Uterus (tissue), 4 donors: ENCODE data around the gene CDH16. TPM values are rescaled to one million over a fixed set of nuclear protein-coding genes. Genes with fewer than 3 reads are reported as not detected.
"Not testable (repeated sequence)": the region's sequence is repeated elsewhere in the genome, so short reads cannot be mapped to it uniquely, and the experiment has no call there.

Experiments used
- DNase-seq, 2 donors: peaks; one replicate each; pipeline ENCODE4 v3.0.0-alpha.2; 2019 to 2020
- H3K27ac ChIP-seq, 2 donors: fragments of 200-600 bp; sonication (generic); 1 replicate in 1 of 2; 2 replicates in 1 of 2; pipeline ENCODE4 v1.5.1; 2016 to 2018
- H3K27me3 ChIP-seq, 2 donors: fragments of 200-600 bp; sonication (generic); one replicate each; pipeline ENCODE4 v1.5.1; 2018 to 2019; ENCODE audit warnings: control low read depth in 1 of 2
- H3K36me3 ChIP-seq, 2 donors: fragments of 200-600 bp; sonication (generic); one replicate each; pipeline ENCODE4 v1.5.1; 2019; ENCODE audit warnings: control low read depth in 1 of 2
- H3K4me1 ChIP-seq, 2 donors: fragments of 200-600 bp; sonication (generic); one replicate each; pipeline ENCODE4 v1.5.1; 2018 to 2019; ENCODE audit warnings: control low read depth in 1 of 2
- H3K4me3 ChIP-seq, 2 donors: fragments of 200-600 bp; sonication (generic); 1 replicate in 1 of 2; 2 replicates in 1 of 2; pipeline ENCODE4 v1.5.1; 2018 to 2019; ENCODE audit warnings: mild to moderate bottlenecking in 1 of 2
- H3K9me3 ChIP-seq, 2 donors: fragments of 200-600 bp; sonication (generic); one replicate each; pipeline ENCODE4 v1.5.1; 2019; ENCODE audit warnings: control low read depth in 1 of 2
- CTCF ChIP-seq, 4 experiments: fragments of 200-600 bp in 2 of 4; fragments of 450-650 bp in 2 of 4; sonication (generic) in 2 of 4; IDR thresholded peaks; one replicate each; pipeline ENCODE4 v1.5.1; 2016 to 2019; ENCODE audit warnings: antibody characterized with exemption in 4 of 4, mild to moderate bottlenecking in 2 of 4, moderate library complexity in 1 of 4
- POLR2A ChIP-seq, 2 donors: fragments of 450-650 bp; IDR thresholded peaks; one replicate each; pipeline ENCODE4 v1.6.1; 2016; ENCODE audit warnings: antibody characterized with exemption in 2 of 2, mild to moderate bottlenecking in 1 of 2, moderate library complexity in 1 of 2
- intact Hi-C: fragments of 100-400 bp; cut with DNase I; formaldehyde crosslinking; loops from one replicate; pipeline ENCODE4 v1.15.1; 2023; ENCODE audit warnings: low total_unique reads
- total RNA-seq, 4 donors: library from RNA; depleted of rRNA in 3 of 4; stranded (reverse); fragments of >200 nt in 3 of 4; gene quantifications; one replicate each; pipeline versions ENCODE4 v1.1.0 to v1.2.4, GENCODE V29; 2014 to 2023
- donor health status: DM: yes; HTN: yes; CAD: no.

CDH16 gene
- total RNA-seq, 4 donors from 2014 or later: 12.6 TPM; not detected in 3

GRCh38 chr16:66871840-66872239 lies 46.8 kb downstream of the CDH16 start:
- H3K4me3 ChIP-seq: no peak overlapping the region
- TF ChIP-seq CTCF (IDR thresholded peaks at IDR 0.05): no peak
- no peak for TF ChIP-seq POLR2A (IDR thresholded peaks at IDR 0.05)

DNA sequence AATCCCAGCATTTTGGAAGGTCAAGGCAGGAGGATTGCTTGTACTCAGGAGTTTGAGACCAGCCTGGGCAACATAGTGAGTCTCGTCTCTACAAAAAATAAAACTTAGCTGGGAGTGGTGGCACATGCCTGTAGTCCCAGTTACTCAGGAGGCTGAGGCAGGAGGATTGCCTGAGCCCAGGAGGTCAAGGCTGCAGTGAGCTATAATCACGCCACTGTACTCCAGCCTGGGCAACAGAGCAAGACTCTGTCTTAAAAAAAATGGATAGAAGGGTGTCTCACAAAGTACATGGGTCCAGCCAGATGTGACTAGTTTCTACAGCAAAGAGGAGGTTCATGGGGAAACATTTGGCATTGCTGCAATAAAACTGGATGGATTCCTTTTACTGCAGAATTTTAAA lies 47.3 kb downstream of the CDH16 start:
- H3K27me3 ChIP-seq, H3K4me1 ChIP-seq, DNase-seq, intact Hi-C loops, H3K27ac ChIP-seq, H3K36me3 ChIP-seq, H3K9me3 ChIP-seq, H3K4me3 ChIP-seq: not testable (repeated sequence)

More at GRCh38 chr16:66871840-66872239, 46.8 kb downstream of the CDH16 start:
- H3K9me3 ChIP-seq: no peaks in the 10 kb centered on the region
- no peaks in the 10 kb centered on the region for H3K36me3 ChIP-seq
- DNase-seq: no peak
- H3K27ac ChIP-seq: no peak overlapping the region
- intact Hi-C loops: no loop called here
- H3K27me3 ChIP-seq: no peaks in the 10 kb centered on the region
- H3K4me1 ChIP-seq: peaks cover 0 to 4% of the 10 kb centered on the region in 2 donors

DNA sequence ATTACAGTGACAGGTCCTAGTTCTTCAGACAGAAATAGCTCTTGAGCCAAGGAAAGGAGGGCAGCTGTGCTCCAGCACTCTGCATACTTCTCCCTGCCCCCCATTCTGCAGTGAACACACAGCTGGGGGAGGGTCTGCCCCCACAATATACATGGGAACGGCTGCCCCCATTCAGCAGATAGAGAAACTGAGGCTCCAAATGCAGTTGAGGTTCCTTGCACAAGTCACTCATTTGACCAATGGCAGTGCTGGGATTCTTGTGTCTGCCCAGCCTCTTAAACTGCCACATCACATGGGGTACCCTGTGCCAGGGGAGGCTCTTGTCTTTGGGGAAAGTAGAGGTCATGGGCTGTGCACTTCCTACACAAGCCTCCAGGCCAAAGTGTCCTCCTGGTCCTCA lies 49.3 kb downstream of the CDH16 start:
- Histone ChIP-seq H3K27me3 (no peaks in the 10 kb centered on the region), H3K9me3 (no peaks in the 10 kb centered on the region), H3K36me3 (no peaks in the 10 kb centered on the region), H3K27ac (no peak overlapping the region), H3K4me1 (peaks cover 0 to 4% of the 10 kb centered on the region in 2 donors), H3K4me3 (no peak overlapping the region)
- intact Hi-C loops: no loop called here
- no peak for TF ChIP-seq POLR2A (IDR thresholded peaks at IDR 0.05)
- TF ChIP-seq CTCF (IDR thresholded peaks at IDR 0.05): no peak
- no peak for DNase-seq

GRCh38 chr16:66863707-66864106 lies 55.0 kb downstream of the CDH16 start:
- Histone ChIP-seq H3K4me3 (no peak overlapping the region), H3K27me3 (no peaks in the 10 kb centered on the region), H3K9me3 (no peaks in the 10 kb centered on the region), H3K27ac (no peak overlapping the region), H3K36me3 (no peaks in the 10 kb centered on the region), H3K4me1 (no peaks in the 10 kb centered on the region)
- TF ChIP-seq POLR2A (IDR thresholded peaks at IDR 0.05): no peak
- TF ChIP-seq CTCF (IDR thresholded peaks at IDR 0.05): no peak
- intact Hi-C loops: no loop called here
- no peak for DNase-seq

DNA sequence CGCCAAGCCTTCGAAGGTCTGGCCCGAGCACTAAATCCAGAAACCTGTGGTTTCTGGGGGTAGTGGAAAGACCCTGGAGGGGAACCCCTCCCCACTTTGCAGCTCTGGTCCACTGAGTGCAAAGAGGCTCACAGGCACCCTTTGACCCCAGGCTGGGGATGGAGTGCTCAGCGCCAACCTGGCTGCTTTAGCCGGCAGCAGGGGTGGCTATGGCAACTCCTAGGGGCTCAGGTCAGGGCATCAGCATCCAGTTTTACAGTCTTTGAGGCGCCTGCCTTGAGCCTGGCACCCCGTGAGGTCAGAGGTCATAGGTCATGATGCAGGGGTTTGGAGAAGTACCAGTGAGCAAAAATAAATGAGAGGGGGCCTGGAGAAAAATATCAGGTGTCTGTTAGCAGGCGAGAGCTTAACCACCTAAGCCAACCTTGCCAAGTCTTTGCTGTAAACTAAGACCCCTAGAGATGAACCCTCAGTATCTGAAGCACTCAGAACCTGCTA lies 56.6 kb downstream of the CDH16 start:
- no peaks in the 10 kb centered on the region for H3K27me3 ChIP-seq
- H3K4me3 ChIP-seq: no peak overlapping the region
- no peaks in the 10 kb centered on the region for H3K9me3 ChIP-seq
- no peaks in the 10 kb centered on the region for H3K4me1 ChIP-seq
- H3K27ac ChIP-seq: no peak overlapping the region
- no peak for DNase-seq
- no peaks in the 10 kb centered on the region for H3K36me3 ChIP-seq
- intact Hi-C loops: no loop called here
- TF ChIP-seq POLR2A (IDR thresholded peaks at IDR 0.05) (no peak), CTCF (IDR thresholded peaks at IDR 0.05) (no peak)
